Nephron progenitor cell (in vitro differentiated cells): Measurements from ENCODE around the gene KLHL4.
A peak's percentile ranks its signal among the peaks of the same experiment; 100 is the strongest.

Experiments
- DNase-seq: peaks from one replicate; pipeline ENCODE4 v3.0.0; 2021
- H3K27ac Mint-ChIP-seq: 2 replicates; pipeline ENCODE4 v1.8.0; 2021; ENCODE audit warnings: mild to moderate bottlenecking, moderate library complexity, mixed read lengths
- H3K27me3 Mint-ChIP-seq: 2 replicates; pipeline ENCODE4 v1.8.0; 2021; ENCODE audit warnings: mild to moderate bottlenecking, low read depth, mixed read lengths; ENCODE audit not compliant: poor library complexity
- H3K36me3 Mint-ChIP-seq: 2 replicates; pipeline ENCODE4 v1.8.0; 2021; ENCODE audit warnings: low read depth, mixed read lengths
- H3K4me1 Mint-ChIP-seq: 2 replicates; pipeline ENCODE4 v1.8.0; 2021; ENCODE audit warnings: mixed read lengths
- H3K4me3 Mint-ChIP-seq: 2 replicates; pipeline ENCODE4 v1.8.0; 2021; ENCODE audit warnings: mild to moderate bottlenecking, moderate library complexity, mixed read lengths
- H3K9me3 Mint-ChIP-seq: 2 replicates; pipeline ENCODE4 v1.8.0; 2021; ENCODE audit warnings: mild to moderate bottlenecking, moderate library complexity, mixed read lengths
- CTCF ChIP-seq: fragments of 200-600 bp; sonication (generic); IDR thresholded peaks from 2 replicates; pipeline ENCODE4 v1.5.0; 2021; ENCODE audit warnings: antibody characterized with exemption

KLHL4 gene

GRCh38 chrX:87572901-87573300 lies 55.3 kb downstream of the KLHL4 start:
- no peaks in the 10 kb centered on the region for H3K9me3 Mint-ChIP-seq
- no peaks in the 10 kb centered on the region for H3K36me3 Mint-ChIP-seq
- H3K27ac Mint-ChIP-seq = no peak overlapping the region
- TF ChIP-seq CTCF = no peak
- H3K4me1 Mint-ChIP-seq = no peaks in the 10 kb centered on the region
- H3K27me3 Mint-ChIP-seq = no peaks in the 10 kb centered on the region
- no peak overlapping the region for H3K4me3 Mint-ChIP-seq
- no peak for DNase-seq

DNA sequence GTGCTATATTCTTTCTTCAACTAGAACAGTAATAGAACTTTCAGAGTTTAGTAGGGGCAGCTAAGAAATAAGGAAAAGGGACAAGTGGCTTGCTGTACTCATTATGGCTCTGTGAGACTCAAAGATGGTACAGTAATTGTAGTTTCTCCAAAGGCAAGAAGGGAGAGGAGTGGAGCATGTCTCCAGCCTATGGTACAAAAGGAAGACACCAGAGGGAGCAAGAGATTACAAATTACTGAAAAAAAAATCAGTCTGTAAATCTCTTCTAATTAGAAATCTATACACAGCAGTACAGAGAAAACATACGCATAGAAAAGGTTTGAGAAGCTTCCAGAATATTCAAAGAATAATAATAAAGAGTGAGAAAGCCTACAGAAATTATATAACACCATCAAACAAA lies 61.4 kb downstream of the KLHL4 start:
- Mint-ChIP-seq H3K4me1 (peaks cover 10% of the 10 kb centered on the region), H3K27me3 (no peaks in the 10 kb centered on the region), H3K36me3 (peaks cover 34% of the 10 kb centered on the region), H3K4me3 (no peak overlapping the region), H3K9me3 (peaks cover 16% of the 10 kb centered on the region), H3K27ac (peak overlapping the region; percentile 51)
- no peak for DNase-seq
- no peak for TF ChIP-seq CTCF

DNA sequence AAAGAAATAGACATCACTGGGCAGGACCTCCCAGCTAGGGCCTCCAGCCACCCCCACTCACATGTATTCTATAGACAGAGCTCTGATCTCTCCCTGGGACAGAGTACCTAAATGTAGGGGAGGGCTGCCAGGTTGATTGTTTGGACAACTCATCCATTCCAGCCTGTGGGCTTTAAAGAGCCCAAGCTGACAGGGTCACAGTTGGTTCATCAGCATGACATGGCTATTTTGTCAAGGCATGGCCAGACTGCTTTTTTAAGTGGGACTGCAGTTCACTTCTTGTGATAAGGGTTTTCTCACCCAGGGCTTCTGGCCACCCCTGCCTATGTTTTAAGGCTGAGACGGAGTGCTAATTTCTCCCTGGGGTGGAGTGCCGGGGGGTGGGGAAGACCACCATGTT lies 63.3 kb downstream of the KLHL4 start:
- TF ChIP-seq CTCF = no peak
- no peaks in the 10 kb centered on the region for H3K27me3 Mint-ChIP-seq
- no peak overlapping the region for H3K4me3 Mint-ChIP-seq
- H3K9me3 Mint-ChIP-seq = peaks cover 24% of the 10 kb centered on the region
- no peak overlapping the region for H3K27ac Mint-ChIP-seq
- no peak for DNase-seq
- H3K36me3 Mint-ChIP-seq = peaks cover 44% of the 10 kb centered on the region
- H3K4me1 Mint-ChIP-seq = peaks cover 10% of the 10 kb centered on the region

DNA sequence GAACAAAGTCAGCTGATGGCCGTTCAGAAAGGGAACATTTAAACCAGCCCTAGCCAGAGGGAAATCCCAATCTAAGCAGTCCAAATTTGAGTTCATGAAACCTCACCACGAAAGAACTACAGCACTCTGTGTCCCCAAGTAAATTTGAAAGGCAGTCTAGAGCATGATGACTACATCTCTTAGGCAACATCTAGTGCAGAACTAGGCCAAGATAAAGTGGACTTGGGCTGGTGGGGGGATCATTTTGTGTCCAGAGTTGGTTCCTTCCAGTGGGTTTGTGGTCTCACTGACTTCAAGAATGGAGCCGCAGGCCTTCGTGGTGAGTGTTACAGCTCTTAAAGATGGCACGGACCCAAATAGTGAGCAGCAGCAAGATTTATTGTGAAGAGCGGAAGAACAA lies 64.9 kb downstream of the KLHL4 start:
- TF ChIP-seq CTCF = no peak
- H3K4me3 Mint-ChIP-seq = no peak overlapping the region
- no peak overlapping the region for H3K27ac Mint-ChIP-seq
- peaks cover 44% of the 10 kb centered on the region for H3K36me3 Mint-ChIP-seq
- H3K4me1 Mint-ChIP-seq = peaks cover 10% of the 10 kb centered on the region
- H3K9me3 Mint-ChIP-seq = peaks cover 34% of the 10 kb centered on the region
- H3K27me3 Mint-ChIP-seq = no peaks in the 10 kb centered on the region
- no peak for DNase-seq

DNA sequence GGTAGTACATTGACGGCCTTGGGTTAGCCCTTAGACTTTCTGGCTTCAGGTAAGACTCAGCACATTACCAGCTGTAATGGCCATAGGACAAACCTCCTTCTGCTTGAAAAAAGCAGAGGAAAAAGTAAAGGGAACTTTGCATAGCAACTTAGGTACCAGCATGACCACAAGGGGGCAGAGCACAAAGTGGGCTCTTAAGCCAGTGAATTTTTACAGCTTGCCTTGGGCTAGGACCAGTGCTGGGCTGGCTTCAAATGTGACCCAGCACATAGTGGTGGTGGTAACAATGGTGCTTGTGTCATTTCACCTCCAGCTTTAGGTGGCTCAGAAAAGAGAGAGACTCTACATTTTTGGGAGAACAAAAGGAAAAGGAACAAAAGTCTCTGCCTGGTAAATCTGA lies 66.1 kb downstream of the KLHL4 start:
- peaks cover 48% of the 10 kb centered on the region for H3K36me3 Mint-ChIP-seq
- no peak overlapping the region for H3K4me3 Mint-ChIP-seq
- DNase-seq = peak; percentile 21
- no peak overlapping the region for H3K27ac Mint-ChIP-seq
- TF ChIP-seq CTCF = peak; percentile 20
- peaks cover 6% of the 10 kb centered on the region for H3K4me1 Mint-ChIP-seq
- peaks cover 38% of the 10 kb centered on the region for H3K9me3 Mint-ChIP-seq
- no peaks in the 10 kb centered on the region for H3K27me3 Mint-ChIP-seq

DNA sequence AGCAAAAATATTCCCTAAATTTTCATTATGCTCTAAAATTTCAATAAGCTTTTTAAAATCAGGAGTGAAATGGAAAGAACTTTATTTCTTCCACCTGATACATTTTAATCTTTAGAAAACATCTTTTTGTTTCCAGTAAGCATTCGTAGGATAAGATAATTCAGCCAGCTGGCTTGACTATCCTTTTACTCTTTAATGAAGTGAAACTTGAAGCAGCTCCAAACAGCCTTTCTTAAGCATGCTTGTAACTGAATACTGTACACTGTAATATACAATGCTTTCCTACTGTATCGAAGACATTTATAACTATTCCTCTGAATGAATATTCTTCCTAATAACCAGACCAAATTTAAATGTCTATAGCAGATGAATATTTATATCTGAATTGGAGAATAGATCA lies 98.8 kb downstream of the KLHL4 start:
- H3K27me3 Mint-ChIP-seq = no peaks in the 10 kb centered on the region
- no peaks in the 10 kb centered on the region for H3K4me1 Mint-ChIP-seq
- TF ChIP-seq CTCF = no peak
- no peaks in the 10 kb centered on the region for H3K9me3 Mint-ChIP-seq
- no peaks in the 10 kb centered on the region for H3K36me3 Mint-ChIP-seq
- H3K27ac Mint-ChIP-seq = no peak overlapping the region
- no peak for DNase-seq
- no peak overlapping the region for H3K4me3 Mint-ChIP-seq
